ENCODE data around the gene PMCH.
"Not testable (repeated sequence)": the region's sequence is repeated elsewhere in the genome, so short reads cannot be mapped to it uniquely, and the experiment has no call there.

Gene PMCH

GRCh38 chr12:102197789-102198188 is at the start of gene PMCH:
PMCH (minus strand) TSS chr12:102197833; CDS start chr12:102197770, 63 bp downstream.
- no peak for DNase-seq (ENCODE audit: low read depth in 3 of 3)

- not testable (repeated sequence) for DNase-seq (ENCODE audit: low read depth in 3 of 3)
Observed at GRCh38 chr12:102240859-102241258, 43.2 kb upstream of the PMCH start.

GRCh38 chr12:102234599-102234998 is 37.0 kb upstream of the PMCH start:
- DNase-seq (ENCODE audit: low read depth in 3 of 3), result no peak

GRCh38 chr12:102232446-102232845 is 34.8 kb upstream of the PMCH start:
- DNase-seq (ENCODE audit: low read depth in 3 of 3), result no peak

- DNase-seq (ENCODE audit: low read depth in 3 of 3), result no peak
Observed at GRCh38 chr12:102232036-102232435, 34.4 kb upstream of the PMCH start.

GRCh38 chr12:102227954-102228353 is 30.3 kb upstream of the PMCH start:
- DNase-seq (ENCODE audit: low read depth in 3 of 3), result no peak

- no peak for DNase-seq (ENCODE audit: low read depth in 3 of 3)
Observed at GRCh38 chr12:102220736-102221135, 23.1 kb upstream of the PMCH start.

GRCh38 chr12:102215992-102216691 is 18.5 kb upstream of the PMCH start:
- no peak for DNase-seq (ENCODE audit: low read depth in 3 of 3)

GRCh38 chr12:102204025-102204424 is 6.4 kb upstream of the PMCH start:
- DNase-seq (ENCODE audit: low read depth in 3 of 3), result no peak

- no peak for DNase-seq (ENCODE audit: low read depth in 3 of 3)
Observed at GRCh38 chr12:102202556-102202955, 4.9 kb upstream of the PMCH start.

GRCh38 chr12:102201436-102202061 is 3.9 kb upstream of the PMCH start:
- no peak for DNase-seq (ENCODE audit: low read depth in 3 of 3)

GRCh38 chr12:102195826-102196225 is 1.8 kb downstream of the PMCH start:
- no peak for DNase-seq (ENCODE audit: low read depth in 3 of 3)

GRCh38 chr12:102182635-102183034 is 15.0 kb downstream of the PMCH start:
- no peak for DNase-seq (ENCODE audit: low read depth in 3 of 3)

- no peak for DNase-seq (ENCODE audit: low read depth in 3 of 3)
Observed at GRCh38 chr12:102174761-102175160, 22.9 kb downstream of the PMCH start.

GRCh38 chr12:102174117-102174516 is 23.5 kb downstream of the PMCH start:
- no peak for DNase-seq (ENCODE audit: low read depth in 3 of 3)

GRCh38 chr12:102172436-102172835 is 25.2 kb downstream of the PMCH start:
- no peak for DNase-seq (ENCODE audit: low read depth in 3 of 3)

GRCh38 chr12:102171951-102172350 is 25.7 kb downstream of the PMCH start:
- DNase-seq (ENCODE audit: low read depth in 3 of 3), result no peak

- no peak for DNase-seq (ENCODE audit: low read depth in 3 of 3)
Observed at GRCh38 chr12:102169922-102170621, 27.6 kb downstream of the PMCH start.

GRCh38 chr12:102167821-102168604 is 29.6 kb downstream of the PMCH start:
- DNase-seq (ENCODE audit: low read depth in 3 of 3), result no peak

GRCh38 chr12:102163383-102163782 is 34.2 kb downstream of the PMCH start:
- DNase-seq (ENCODE audit: low read depth in 3 of 3), result no peak

GRCh38 chr12:102155206-102155605 is 42.4 kb downstream of the PMCH start:
- DNase-seq (ENCODE audit: low read depth in 3 of 3), result not testable (repeated sequence)

- DNase-seq (ENCODE audit: low read depth in 3 of 3), result not testable (repeated sequence)
Observed at GRCh38 chr12:102147062-102147587, 50.5 kb downstream of the PMCH start.
